Suppressor macrophage treated with lipopolysaccharide for 1 hour (primary cell): Measurements from ENCODE around the gene TGFBR3L.

ENCODE experiments used
- DNase-seq, 3 donors: peaks; one replicate each; pipeline ENCODE4 v3.0.0-alpha.2; 2020 to 2022

TGFBR3L gene

GRCh38 chr19:7962644-7963268, 48.1 kb downstream of the TGFBR3L start:
- DNase-seq = no peak

GRCh38 chr19:7963566-7963965, 48.9 kb downstream of the TGFBR3L start:
- no peak for DNase-seq

- DNase-seq = no peak
Observed at GRCh38 chr19:7965259-7965841, 50.7 kb downstream of the TGFBR3L start.

- no peak for DNase-seq
Observed at GRCh38 chr19:7965921-7966665, 51.5 kb downstream of the TGFBR3L start.

GRCh38 chr19:7968008-7968795, 53.6 kb downstream of the TGFBR3L start:
- no peak for DNase-seq
